ENCODE data around the gene OBP2B.

OBP2B gene

DNA sequence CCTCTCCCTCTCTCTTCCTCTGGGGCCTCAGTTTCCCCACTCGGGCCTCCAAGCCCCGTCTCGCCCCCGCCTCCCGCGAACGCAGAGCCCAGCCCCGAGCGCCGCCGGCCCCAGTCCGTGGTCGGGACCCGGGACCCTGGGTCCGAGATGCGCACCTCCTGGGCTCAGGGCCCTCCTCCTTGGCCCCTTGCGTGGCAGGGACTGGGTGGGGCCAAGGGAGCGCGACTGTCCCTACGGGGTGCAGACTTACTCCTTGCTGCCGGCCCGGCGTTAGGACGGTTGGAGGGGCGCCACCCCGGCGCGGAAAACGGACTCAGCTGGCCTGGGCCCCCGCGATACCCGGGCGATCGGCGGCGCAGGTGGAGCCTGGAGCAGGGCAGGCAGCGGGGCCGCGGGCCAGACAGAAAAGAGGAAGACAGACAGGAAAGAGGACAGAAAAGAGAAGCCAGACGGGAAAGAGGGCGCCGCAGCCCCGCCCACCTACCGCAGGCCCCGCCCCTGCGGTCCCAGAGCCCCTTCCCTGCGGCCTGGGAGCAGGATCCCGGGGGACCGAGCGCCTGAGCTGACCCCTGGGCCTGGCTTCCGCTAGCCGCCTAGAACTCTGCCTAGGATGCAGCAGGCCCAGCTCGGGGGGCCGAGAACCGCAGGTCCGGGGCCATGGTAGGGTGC, 45.4 kb downstream of the OBP2B start, which contains the start of gene GBGT1:
GBGT1 (minus strand) TSS at position 411 of the 669 bp plus-strand sequence. CDS start 1,502 bp downstream, outside the sequence.
- DNase-seq = no peak

DNA sequence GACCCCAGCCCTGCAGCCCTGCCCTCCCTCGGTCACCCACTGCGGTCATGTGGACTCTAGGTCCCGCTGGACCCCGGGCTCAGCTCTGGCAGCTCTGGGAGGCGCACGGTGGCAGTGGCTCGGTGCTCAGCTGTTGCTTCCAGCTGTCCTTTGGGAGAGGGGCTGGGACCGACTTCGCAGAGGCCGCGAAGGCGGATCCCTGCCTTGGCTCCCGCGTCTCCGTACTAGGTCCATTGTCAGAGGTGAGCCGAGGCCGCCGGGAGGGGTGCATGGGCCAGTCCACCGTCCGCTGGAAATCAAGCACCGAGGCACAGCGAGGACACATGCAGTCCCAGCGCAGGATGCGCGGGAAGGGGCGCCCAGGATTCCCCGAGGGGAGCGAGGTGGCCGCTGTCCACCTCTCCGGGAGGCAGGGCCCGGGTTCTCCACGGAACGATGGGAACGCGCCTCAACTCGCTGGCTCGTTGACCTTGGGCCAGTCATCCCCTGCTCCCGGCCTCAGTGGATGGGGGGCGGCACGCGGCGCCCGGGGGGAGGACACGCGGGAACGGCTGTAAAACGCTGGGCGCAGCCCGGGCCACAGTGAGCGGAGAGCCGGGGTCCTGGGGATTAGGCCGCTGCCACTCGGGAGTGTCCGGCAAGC, 46.1 kb downstream of the OBP2B start:
- no peak for DNase-seq

DNA sequence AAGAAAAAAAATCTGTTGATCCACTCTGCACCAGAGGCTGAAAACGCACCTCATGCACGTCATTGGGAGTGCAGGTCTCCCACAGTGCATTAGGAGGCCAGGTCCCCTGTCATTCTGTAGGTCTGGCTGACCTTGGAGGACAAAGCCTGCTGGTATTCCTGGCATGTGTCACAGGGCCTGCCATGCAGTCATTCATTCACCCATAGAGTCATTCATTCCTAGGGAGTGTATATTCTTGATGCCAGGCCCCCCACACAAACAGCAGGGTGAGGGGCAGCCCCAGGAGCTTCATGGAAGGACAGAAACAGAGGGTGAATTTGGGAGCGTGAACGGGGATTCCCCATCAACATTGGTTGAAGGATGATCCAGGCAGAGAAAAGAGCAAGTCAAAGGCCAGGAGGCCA, 47.5 kb downstream of the OBP2B start:
- DNase-seq = no peak

DNA sequence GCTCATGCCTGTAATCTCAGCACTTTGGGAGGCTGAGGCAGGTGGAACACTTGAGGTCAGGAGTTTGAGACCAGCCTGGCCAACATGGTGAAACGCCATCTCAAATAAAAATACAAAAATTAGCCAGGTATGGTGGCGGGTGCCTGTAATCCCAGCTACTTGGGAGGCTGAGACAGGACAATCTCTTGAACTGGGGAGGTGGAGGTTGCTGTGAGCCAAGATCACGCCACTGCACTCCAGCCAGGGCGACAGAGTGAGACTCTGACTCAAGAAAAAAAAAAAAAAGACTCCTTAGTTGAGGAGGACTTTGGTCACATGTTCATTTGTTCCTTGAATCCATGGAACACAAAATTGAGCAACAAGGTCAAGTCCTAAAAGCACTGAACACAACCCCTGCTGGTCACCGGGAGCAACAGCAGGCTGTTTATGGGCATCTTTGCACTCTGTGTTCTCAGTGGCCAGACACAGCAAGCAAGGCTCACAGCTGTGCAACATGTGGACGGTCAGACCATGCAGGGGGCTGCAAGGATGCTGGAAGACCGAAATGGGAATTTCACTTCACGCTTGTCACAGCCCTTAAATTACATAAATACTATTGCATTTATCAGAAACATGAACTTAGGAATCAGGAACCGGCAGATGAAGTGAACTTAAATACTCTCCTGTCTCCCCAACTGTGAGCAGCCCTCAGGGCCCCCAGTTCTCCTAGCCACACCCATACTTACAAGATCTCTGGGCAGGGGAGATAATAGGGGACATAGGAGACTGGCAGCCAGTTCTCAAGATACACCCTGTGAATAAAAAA, 48.1 kb downstream of the OBP2B start:
- DNase-seq = no peak

DNA sequence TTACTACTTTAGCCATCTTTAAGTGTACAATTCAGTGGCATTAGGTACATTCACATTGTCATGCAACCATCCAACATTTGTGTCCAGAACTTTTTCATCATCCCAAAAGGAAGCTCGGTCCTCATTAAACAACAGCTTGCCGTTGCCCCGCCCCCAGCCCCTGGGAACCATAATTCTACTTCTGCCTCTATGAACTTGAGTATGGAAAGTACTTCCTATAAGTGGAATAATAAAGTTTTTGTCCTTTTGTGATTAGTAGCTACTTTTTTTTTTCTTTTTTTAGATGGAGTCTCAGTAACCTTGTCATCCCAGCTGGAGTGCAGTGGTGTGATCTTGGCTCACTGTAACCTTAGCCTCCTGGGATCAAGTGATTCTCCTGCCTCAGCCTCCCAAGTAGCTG, 50.4 kb downstream of the OBP2B start:
- no peak for DNase-seq

Measured in activated CD4-positive, alpha-beta T cell treated with anti-CD3 and anti-CD28 coated beads for 1 hour (primary cell).